ENCODE measurements around the gene RPP25.

GRCh38 chr15:75001310-75001709, 44.7 kb upstream of the RPP25 start:
- no peak for TF ChIP-seq CTCF (IDR thresholded peaks at IDR 0.05)
- no peak for TF ChIP-seq POLR2A (IDR thresholded peaks at IDR 0.05)

Measured in heart left ventricle (tissue), 13 donors.